ENCODE results near the gene VWA5B1.

Gene VWA5B1

DNA sequence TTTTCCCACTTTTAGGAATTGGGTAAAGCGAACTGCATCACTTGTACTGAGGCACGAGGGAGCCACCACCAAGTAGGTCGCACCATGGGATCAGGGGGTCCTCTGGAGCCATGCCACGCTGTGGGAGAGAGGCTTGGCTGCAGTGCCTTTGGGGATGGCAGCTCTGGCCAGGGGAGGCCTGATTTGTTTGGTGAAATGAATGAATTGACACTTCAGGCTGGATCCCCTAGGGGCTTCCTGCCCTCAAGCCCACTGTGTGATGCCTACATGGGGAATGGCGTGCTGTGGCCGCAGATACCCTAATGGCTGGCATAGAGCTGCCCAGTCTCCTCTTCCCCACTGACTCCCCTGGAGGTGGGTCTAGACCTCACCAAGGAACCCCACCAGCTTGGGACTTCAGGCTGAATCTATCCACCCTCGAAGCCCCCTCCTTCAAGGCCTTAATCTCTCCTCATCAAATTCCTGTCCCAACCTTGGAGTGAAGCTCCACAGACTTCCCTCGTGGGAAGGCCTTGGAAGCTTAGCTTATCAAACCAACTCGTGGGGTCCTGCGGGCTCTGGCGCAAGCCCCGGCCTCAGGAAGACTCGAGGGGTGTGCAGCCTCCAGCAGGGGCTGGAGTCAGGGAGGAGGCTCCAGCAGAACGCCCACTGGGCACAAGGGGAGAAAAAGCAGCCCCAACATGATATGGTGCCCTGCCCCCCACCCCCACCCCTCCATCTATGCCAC, 64.6 kb downstream of the VWA5B1 start:
- no peak for DNase-seq (ENCODE audit: low read depth)
- no peak overlapping the region for H3K4me3 ChIP-seq (ENCODE audit: low read depth, low read length)
- in situ Hi-C loops (cut with HindIII; ENCODE audit: low sequenced_read_pairs), result no loop called here
- TF ChIP-seq, protein P1, sequence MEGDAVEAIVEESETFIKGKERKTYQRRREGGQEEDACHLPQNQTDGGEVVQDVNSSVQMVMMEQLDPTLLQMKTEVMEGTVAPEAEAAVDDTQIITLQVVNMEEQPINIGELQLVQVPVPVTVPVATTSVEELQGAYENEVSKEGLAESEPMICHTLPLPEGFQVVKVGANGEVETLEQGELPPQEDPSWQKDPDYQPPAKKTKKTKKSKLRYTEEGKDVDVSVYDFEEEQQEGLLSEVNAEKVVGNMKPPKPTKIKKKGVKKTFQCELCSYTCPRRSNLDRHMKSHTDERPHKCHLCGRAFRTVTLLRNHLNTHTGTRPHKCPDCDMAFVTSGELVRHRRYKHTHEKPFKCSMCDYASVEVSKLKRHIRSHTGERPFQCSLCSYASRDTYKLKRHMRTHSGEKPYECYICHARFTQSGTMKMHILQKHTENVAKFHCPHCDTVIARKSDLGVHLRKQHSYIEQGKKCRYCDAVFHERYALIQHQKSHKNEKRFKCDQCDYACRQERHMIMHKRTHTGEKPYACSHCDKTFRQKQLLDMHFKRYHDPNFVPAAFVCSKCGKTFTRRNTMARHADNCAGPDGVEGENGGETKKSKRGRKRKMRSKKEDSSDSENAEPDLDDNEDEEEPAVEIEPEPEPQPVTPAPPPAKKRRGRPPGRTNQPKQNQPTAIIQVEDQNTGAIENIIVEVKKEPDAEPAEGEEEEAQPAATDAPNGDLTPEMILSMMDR (IDR thresholded peaks at IDR 0.05; ENCODE audit: low read depth, low read length, missing control alignments), result no peak

DNA sequence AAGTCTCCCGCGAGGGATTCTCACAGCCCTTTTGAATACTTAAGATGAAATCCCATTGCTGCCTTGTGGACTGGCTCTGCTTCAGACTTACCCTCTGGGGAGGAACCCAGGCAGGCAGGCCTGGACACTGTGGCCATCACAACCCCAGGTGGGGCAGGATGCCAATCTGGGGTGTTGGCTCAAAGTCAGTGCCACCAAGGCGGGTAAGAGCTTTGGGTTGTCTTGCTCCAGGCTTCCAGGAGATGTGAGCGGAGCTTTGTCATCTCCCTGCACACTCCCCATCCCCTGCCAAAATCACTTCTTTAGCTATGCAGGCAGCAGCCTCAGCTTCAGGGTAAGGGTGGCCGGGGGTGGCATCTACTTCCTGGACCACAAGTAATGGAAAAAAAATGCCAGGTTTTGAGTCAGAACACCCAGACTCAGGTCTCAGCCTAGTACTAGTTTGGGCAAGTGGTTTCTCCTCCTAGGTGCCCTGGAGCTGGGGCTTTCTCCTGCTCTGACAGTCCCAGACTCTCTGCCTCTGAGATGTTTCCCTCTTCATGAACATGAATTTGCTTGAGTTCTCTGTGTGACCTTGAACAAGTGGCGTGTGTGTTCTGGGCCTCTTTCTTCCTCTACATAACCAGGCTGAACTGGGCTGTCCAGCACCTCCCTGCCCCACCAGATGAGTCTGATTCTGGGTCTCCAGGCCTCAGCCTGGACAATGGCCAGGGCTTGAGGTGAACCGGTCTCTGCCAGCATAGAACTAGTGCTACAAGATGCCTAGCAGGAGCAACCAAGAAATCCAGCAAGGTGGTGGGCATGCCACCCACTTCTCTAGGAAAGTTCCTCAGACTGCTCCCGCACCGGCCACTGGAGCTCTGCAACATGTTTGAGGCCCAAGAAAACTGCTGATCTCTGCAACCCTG, 65.4 kb downstream of the VWA5B1 start:
- no peak for DNase-seq (ENCODE audit: low read depth)
- no peak overlapping the region for H3K4me3 ChIP-seq (ENCODE audit: low read depth, low read length)
- in situ Hi-C loops (cut with HindIII; ENCODE audit: low sequenced_read_pairs), result no loop called here
- TF ChIP-seq, protein P1 (IDR thresholded peaks at IDR 0.05; ENCODE audit: low read depth, low read length, missing control alignments), result no peak

DNA sequence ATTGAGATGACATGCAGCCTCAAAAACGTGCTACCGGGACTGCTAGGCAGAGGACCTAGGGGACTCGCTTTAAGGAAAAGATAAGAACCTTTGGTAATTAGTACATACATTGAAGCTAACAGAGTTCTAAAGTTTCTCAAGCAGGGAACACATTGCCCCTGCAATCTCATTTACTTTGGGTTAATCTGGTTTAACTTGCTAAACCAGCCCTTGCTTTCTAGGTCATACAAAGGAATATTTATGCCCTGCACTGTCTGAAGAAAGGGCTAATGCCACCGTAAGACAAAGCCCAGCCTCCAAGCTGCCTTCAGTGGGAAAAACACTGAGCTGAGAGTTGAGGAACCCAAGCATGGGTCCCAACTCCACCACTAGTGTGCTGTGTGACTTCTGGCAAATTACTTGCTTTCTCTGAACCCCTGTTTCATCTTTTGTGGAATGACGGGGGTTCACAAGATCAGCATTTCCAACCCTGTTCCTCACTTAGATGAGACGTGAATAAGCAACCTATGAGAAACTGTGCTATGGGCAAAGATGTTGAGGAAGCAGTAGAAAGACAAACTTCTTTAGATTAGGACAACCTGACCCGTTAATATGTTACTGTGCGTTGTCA, 66.3 kb downstream of the VWA5B1 start:
- no peak overlapping the region for H3K4me3 ChIP-seq (ENCODE audit: low read depth, low read length)
- in situ Hi-C loops (cut with HindIII; ENCODE audit: low sequenced_read_pairs), result no loop called here
- DNase-seq (ENCODE audit: low read depth), result no peak
- TF ChIP-seq, protein P1 (IDR thresholded peaks at IDR 0.05; ENCODE audit: low read depth, low read length, missing control alignments), result no peak

DNA sequence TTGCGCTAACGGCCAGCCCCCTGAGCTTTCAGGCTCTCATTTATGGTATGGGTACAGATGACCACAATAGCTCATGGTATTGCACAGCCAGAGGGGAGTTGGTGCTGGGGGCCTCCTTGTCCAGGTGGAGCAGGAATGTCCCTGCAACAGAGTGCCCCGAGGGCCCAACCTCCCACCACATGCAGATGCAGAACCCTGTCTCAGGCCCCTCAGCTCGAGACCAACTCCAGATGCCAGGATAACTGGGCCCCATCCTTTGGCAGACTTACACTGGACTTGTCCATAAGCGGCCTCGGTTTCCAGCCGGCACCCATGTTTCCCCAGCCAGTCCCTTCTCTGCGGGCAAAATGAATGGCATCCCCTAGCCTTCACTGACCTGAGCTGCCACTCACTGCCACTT, 67.1 kb downstream of the VWA5B1 start:
- DNase-seq (ENCODE audit: low read depth), result no peak
- in situ Hi-C loops (cut with HindIII; ENCODE audit: low sequenced_read_pairs), result no loop called here
- TF ChIP-seq, protein P1 (IDR thresholded peaks at IDR 0.05; ENCODE audit: low read depth, low read length, missing control alignments), result no peak
- no peak overlapping the region for H3K4me3 ChIP-seq (ENCODE audit: low read depth, low read length)

DNA sequence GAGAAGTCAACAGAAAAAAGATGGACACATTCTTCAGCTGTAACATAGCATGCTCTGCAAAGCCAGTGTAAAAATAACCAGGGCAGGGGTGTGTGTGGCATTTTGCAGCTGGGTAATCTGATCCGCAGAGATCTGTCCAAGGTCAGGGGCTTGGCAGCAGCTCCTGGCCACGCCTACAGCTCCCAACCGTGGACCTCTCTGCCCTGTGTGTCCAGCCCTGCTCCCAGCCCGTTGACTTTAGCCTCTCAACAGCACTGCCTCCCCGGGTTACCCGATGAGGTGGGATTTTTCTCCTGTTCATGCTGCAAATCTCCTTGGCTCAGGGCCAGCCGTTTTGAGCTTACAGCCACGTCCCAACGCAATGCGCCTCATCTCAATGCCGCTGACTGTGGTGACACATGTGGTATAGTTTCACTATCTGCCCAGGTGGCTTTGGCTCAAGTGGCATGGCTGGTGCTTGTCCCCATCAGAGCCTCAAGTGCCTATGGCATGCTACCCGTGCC, 68.1 kb downstream of the VWA5B1 start:
- DNase-seq (ENCODE audit: low read depth), result no peak
- TF ChIP-seq, protein P1 (IDR thresholded peaks at IDR 0.05; ENCODE audit: low read depth, low read length, missing control alignments), result no peak
- no peak overlapping the region for H3K4me3 ChIP-seq (ENCODE audit: low read depth, low read length)

More for the DNA sequence above, 68.1 kb downstream of the VWA5B1 start:
- in situ Hi-C loops (cut with HindIII; ENCODE audit: low sequenced_read_pairs), result no loop called here

Data from astrocyte of the cerebellum (primary cell).